Activated CD8-positive, alpha-beta memory T cell treated with anti-CD3 and anti-CD28 coated beads, Interleukin-2, amount 50 U/mL, for 1 hour (primary cell): ENCODE data around the gene LYRM7.
"Not testable (repeated sequence)": the region's sequence is repeated elsewhere in the genome, so short reads cannot be mapped to it uniquely, and the experiment has no call there.

Experiments
- DNase-seq: peaks from one replicate; pipeline ENCODE4 v3.0.0-alpha.2; 2020; ENCODE audit errors: extremely low read depth

The LYRM7 gene

DNA sequence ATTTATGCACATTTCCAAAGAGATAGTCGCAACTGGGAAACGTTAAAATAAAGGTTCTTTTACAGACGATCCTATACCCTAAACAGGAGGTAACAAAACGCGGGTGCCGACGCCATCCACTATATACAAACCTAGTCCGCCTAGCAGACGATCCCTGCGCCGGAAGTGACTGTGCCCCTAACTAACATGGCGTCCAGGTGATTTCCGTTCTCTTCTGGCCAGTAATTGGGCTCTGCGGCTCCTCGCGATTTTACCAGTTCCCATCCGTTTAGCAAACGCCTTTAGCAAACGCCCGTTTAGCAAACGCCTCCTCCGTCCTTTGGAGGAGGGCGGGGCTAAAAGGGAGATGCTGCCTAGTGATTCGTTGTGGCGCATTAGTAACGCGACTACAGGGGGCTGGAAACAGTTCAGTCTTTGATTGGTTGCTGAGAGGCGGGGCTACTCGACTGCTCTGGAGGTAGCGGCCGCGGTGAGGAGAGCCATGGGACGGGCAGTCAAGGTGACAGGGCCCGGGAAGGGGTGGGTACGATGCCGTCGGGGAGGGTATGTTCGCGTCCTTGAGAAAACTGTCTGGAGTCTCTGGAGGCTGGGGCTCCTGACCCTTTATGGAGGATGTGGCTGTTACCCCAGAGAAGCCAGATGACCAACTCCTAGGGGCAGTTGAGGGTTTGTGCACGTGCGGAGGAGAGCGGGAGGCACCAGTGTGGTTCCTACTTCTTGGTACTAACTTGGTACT lies at the start of gene LYRM7:
LYRM7 (plus strand) TSS at position 405 of the 736 bp plus-strand sequence; CDS start at position 482, 77 bp downstream.
- peak; percentile 93 for DNase-seq

DNA sequence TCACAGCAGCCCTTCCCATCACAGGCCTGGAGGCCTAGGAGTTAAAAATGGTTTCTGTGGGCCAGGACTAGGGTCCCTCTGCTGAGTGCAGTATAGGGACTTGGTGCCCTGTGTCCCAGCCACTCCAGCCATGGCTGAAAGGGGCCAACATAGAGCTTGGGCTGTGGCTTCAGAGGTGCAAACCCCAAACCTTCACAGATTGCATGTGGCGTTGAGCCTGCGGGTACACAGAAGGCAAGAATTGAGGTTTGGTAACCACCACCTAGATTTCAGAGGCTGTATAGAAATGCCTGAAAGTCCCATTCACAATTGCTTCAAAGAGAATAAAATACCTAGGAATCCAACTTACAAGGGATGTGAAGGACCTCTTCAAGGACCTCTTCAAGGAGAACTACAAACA lies 43.5 kb upstream of the LYRM7 start:
- not testable (repeated sequence) for DNase-seq

DNA sequence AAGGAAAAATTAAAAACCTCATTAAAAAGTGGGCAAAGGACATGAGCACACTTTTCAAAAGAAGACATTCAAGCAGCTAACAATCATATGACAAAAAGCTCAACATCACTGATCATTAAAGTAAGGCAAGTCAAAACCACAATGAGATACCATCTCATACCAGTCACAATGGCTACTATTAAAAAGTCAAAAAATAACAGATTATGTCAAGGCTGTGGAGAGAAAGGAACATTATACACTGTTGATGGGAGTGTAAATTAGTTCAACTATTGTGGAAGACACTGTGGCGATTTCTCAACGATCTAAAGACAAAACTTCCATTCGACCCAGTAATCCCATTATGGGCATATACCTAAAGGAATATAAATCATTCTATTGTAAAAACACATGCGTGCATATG lies 41.4 kb upstream of the LYRM7 start:
- no peak for DNase-seq

DNA sequence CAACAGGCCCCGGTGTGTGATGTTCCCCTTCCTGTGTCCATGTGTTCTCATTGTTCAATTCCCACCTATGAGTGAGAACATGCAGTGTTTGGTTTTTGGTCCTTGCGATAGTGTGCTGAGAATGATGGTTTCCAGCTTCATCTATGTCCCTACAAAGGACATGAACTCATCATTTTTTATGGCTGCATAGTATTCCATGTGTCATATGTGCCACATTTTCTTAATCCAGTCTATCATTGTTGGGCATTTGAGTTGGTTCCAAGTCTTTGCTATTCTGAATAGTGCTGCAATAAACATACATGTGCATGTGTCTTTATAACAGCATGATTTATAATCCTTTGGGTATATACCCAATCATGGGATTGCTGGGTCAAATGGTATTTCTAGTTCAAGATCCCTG lies 37.7 kb upstream of the LYRM7 start:
- not testable (repeated sequence) for DNase-seq

DNA sequence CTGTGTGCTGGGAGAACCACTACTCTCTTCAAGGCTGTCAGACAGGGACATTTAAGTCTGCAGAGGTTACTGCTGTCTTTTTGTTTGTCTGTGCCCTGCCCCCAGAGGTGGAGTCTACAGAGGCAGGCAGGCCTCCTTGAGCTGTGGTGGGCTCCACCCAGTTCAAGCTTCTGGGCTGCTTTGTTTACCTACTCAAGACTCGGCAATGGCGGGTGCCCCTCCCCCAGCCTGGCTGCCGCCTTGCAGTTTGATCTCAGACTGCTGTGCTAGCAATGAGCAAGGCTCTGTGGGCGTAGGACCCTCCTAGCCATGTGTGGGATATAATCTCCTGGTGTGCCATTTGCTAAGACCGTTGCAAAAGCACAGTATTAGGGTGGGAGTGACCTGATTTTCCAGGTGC lies 32.3 kb upstream of the LYRM7 start:
- not testable (repeated sequence) for DNase-seq

DNA sequence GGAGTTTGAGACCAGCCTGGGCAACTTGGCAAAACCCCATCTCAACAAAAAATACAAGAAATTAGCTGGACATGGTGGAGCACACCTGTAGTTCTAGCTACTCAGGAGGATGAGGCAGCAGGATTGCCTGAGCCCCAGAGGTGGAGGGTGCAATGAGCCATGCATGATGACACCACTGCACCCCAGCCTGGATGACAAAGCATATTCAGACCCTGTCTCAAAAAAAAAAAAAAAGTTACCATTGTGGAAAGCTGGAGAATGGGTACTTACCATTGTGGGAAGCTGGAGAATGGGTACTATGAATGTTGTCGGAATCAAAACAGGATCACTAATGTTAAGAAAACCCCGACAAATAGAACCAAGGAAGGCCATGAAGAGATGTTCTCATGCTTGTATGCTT lies 31.4 kb upstream of the LYRM7 start:
- no peak for DNase-seq

DNA sequence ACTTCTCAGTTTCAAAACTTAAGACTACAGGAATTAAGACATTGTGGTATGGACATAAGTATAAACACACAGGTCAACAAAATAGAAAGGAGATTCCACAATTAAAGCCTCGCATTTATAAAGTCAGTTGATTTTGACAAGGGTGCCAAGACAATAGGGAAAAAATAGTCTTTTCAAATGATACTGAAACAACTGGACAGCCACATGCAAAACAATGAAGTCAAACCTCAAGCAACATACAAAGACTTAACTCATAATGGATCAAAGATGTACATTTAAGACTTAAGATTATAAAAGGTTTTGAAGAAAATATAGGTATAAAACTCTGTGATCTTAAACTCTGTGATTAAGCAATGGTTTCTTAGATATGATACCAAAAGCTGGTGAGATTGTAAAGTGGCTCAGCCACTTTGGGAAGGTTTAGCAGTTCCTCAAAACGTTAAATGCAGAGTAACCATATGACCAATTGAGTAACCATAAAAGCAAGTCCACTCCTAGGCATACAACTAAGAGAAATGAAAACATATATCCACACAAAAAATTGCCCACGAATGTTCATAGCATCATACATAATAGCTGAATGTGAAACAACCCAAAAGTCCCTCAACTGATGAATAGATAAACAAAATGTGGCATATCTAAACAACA lies 27.6 kb upstream of the LYRM7 start:
- no peak for DNase-seq

DNA sequence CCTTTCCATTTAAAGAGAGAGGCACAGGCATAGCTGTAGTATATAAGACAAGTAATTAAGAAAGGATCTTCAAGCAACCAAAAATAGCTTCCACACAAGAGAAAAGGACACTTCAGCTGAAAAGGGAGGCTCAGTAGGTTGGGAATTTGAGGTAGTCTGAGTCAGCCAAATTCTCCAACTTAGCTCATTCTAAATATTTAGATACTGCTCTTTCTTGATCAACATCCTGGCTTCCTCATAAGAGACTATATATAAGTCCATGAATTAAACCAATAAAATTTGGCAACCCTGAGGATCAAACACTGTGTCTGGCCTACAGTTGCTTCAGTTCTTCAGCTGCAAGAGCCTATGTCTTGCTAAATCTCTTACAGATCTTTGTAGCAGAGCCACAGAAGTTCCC lies 23.5 kb upstream of the LYRM7 start:
- no peak for DNase-seq

DNA sequence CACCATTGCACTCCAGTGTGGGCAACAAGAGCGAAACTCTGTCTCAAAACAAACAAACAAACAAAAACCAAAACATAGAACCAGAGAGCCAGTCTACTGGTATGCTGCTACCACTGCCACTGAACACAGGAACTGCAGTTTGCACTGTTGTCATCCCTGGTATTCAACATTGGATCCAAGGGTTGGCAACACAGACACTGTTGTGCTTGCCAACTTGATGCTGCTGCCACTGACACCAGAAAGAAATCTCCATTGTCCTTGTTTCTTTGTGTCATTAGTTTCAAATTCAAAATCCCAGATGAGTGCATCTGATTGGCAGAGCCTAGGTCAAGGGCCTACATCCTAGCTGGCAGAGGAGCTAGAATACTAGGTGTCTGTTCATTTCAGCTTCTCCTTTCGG lies 21.9 kb upstream of the LYRM7 start:
- DNase-seq = no peak

DNA sequence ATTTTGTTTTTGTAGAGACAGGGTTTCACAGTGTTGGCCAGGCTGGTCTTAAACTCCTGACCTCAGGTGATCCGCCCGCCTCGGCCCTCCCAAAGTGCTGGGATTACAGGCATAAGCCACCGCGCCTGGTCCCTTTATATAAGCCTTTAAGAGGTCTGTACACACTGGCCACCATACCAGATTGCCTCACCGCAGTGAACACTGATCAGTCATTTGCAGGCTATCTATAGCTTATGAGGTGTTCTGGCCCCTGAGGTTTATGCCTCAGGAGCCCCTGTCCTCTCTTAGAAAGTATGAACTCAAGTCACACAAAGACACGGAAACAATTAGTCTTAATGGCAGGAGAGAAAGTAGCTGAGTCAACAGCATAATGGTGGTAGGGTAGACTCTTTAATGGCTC lies 20.3 kb upstream of the LYRM7 start:
- DNase-seq = no peak

DNA sequence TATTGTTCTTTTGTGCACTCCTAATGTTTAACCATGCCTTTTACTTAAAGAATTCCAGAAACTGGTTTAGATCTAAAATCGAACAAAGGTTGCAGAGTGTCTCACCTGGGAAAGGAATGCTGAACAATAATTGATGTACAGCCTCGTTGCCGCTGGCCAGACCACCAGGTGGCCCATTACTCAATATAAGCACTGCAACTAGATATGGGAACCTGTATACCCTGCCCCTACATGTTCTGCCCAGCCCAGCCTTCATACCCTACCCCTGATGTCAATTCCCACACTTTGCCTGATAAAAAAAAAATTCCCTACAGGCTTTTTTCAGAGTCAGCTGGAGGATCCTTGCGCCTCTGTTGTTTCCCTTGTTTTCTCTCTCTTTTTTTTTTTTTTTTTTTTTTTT lies 19.5 kb upstream of the LYRM7 start:
- DNase-seq = no peak

DNA sequence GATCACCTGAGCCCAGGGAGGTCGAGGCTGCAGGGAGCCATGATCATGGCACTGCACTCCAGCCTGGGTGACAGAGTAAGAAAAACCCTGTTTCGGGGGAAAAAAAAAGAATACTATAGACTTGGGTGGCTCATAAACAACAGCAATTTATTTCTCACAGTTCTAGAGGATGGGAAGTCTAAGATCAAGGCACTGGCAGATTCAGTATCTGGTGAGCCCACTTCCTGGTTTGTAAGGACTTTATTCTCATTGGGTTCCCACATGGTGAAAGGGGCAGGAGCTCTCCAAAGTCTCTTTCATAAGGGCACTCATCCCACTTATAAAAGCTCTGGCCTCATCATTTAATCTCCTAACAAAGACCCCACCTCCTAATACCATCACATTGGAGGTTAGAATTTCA lies 14.4 kb upstream of the LYRM7 start:
- no peak for DNase-seq

DNA sequence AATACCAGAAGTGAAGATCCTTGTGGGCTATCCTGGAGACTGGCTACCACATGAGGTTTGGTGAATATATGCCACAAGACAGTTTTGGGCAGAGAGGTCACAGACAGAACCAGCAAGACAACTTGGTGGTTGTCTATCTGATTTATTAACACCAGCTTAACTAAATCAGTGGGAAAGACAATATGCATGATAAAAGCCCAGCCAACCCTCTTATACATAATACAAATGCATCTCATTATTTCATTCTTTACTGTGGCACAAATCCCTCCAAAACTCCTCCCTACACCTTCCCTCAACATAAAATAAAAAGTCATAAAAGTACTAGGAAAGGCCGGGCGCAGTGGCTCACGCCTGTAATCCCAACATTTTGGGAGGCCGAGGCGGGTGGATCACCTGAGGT lies 13.8 kb upstream of the LYRM7 start:
- DNase-seq = no peak

DNA sequence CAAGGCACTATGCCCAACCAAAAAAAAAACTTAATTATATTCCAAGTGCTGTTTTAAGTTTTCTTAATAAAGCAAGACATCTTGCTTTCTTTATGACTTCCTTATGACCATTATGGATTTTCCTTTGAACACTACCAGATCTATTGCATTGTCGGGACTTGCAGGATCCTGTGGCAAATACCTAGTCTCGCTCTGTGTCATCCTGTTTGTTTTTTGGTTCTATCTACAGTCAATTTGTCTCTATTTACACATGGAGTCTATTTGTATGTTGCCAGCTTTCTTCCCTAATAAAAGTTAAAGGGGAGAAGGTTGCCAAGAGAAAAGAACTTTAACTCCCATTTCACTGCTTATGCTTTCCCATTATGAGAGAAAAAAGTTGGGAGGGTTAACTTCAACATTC lies 10.6 kb upstream of the LYRM7 start:
- DNase-seq = no peak

DNA sequence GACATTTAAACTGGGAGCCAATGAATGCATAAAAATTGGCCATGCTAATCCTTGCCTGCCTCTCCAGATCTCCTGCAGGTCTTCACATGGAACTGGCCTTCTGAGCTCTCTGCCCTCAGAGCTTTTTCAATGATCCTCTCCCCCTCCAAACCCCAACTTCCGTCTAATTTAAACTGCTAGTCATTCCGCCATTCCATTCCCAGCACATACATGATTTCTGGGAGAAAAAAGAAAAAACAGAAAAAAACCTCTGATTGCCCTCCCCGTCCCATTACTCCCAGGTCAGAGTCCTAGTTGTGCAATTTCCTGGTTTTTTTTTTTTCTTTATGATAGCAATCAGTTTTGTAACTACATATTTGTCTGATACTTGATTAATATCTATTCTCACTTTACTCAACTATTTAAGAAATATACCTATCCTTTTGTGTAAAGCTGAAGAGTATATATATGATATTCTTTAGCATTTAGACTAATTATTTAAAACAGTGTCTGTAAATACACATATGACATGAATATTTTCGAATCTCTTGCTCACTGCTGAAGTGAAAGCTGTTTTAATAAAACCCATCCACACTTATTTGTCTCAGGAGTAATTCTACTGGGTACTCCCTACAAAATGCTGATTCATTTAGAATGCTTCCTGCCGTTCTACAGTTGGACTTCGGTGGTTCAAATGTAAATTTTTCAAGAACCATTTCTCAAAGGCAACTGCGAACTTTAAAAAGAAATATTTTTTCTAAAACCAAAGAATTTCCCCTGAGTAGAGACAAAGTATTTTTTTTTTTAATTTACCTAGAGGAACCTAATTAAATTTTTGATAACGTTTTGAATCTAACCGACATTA lies 7.2 kb upstream of the LYRM7 start:
- no peak for DNase-seq

DNA sequence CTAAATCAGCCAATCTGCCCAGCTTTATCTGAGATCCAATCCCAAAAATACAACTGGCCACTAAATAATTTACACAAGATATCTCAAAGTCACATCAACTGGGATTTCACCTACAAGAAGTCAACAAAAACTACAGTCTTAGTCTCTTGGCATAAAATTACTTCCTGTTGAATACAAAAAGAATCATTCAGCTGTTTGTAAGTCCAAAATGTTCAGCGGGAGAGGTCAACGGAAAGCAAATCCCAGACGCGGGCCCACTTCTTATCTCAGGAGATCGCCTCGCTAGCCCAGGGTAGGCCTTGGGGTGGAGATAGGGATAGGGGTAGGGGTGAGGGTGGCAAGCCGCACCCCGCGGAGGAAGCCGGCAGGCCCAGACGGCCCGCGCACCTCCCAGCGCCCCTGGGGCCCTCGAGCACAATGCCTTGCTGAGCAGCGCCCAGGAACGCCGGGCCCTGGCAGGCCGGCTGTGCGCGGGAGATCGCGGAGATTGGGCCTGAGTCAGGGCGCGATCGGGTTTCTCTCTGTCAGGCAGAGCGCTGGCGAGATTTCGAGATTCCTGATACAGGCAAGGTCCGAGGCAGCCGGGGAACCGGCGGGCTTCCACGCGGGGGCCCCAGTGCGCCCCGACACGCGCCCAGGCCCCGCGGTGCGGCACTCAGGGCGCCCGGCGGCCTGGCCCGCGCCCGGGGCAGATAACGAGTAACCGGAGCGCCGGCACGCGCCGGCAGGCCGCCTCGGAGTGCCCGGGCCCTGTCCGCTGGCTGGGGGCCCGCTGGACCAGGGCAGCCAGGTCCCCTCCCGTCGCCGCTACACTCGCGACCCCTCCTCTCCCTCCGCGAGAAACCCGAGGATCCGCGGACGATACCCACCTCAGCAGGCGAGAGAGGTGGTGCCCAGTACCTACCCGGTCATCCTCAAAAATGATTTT lies 6.3 kb upstream of the LYRM7 start:
- DNase-seq = peak; percentile 46

DNA sequence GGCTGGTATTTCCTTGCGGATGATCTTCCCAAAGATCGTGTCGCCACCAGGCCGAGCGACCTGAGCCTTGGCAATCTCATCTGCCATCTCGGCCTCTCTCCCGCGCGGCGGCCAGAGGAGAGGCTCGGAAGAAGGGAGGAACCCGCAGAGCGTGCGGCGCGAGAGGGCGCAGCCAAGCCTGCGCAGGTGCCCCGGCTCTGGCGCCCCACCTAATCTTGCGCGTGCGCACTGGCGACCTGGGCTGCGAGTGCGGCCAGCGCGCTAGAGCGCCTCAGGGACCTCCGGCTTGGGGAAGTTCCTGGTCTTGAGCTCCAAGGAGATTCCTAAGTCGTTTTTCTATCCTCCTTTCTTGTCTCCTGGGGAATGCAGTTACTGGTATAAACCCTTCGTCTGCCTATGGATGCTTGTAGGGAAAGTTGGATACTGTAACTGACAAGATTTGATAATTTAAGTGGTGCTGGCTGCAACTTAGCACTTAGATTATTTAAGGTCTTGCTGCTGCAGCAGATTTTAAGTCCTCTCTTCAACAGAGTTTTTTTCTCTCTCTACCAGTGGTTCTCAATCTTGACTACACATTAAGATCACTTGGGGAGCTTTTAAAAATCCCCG lies 5.5 kb upstream of the LYRM7 start, which contains the start of gene HINT1:
HINT1 (minus strand) TSS at position 138 of the 609 bp plus-strand sequence; CDS start at position 87, 51 bp downstream.
- DNase-seq = peak; percentile 78

DNA sequence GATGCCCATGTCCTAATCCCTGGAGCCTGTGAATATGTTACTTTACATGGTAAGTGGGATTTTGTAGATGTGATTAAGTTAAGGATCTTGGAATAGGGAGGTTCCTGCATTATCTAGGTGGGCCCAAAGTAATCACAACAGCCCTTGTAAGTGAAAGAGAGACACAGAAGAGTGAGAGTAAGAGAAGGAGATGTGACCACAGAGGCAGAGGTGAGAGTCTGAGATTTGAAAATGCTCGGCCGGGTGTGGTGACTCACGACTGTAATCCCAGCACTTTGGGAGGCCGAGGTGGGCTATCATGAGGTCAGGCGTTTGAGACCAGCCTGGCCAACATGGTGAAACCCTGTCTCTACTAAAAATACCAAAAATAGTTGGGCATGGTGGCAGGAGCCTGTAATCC lies 3.1 kb upstream of the LYRM7 start:
- no peak for DNase-seq

DNA sequence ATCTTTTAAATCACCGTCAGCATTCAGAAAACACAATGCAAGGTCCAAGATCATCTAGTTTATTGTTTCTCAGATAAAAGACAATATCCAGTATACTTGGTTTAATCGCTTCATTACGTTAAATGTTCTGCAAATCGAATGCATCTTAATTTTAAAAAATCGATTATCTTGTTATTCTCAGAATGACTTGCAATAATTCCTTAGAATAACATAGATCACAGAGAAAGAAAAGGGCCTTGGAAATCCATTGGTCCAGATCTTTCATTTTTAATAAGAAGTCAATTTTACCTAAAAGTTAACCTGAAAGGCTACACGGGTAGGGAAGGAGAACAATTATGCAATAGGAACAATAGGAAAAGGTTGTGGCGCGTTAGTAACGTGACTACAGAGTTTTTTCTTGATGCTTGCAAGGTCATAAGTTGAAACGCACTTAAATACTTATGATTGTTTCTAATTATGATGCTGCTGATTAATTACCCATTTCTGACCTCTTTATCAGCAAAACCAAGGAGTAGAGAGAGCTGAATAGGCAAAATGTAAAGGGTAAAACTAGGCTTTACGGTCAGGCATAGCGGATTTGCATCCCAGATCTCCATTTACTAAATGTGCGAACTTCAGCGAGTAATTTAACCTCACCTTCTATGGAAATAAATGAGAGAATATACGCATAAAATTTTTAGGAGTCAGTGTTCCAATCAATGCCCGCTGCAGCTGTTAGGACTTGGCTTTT lies 769 bp upstream of the LYRM7 start:
- DNase-seq = no peak

DNA sequence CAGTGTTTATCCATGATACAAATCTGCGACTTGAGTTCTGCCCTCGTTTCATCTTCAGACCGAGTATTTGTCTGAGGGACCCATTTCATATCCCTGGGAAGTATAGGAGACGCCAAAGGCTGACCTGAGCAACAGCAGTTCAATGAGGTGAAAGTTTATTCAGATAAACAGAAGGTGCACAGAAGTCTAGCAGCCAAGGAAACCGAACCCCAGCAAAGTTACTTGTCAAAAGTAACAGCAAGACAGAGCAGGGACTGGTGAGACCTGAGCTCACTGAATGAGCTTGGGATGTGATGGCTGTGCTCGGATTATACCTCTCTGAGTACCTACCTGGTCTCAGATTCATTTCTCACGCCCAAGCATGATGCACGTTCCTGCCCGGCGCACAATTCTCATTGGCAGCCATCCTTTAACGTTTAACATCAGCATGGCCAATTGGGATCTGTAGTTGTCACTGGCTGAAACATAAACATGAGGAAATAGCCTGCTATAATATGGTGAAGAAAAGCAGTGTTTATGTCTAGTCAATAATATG lies 599 bp downstream of the LYRM7 start:
- DNase-seq = no peak
